Eye (tissue), 1 donor: Measurements from ENCODE around the gene RNF13.
"Not testable (repeated sequence)": the region's sequence is repeated elsewhere in the genome, so short reads cannot be mapped to it uniquely, and the experiment has no call there.

ENCODE experiments used
- DNase-seq: peaks from one replicate; pipeline ENCODE4 v3.0.0-alpha.2; 2015

RNF13 gene

DNA sequence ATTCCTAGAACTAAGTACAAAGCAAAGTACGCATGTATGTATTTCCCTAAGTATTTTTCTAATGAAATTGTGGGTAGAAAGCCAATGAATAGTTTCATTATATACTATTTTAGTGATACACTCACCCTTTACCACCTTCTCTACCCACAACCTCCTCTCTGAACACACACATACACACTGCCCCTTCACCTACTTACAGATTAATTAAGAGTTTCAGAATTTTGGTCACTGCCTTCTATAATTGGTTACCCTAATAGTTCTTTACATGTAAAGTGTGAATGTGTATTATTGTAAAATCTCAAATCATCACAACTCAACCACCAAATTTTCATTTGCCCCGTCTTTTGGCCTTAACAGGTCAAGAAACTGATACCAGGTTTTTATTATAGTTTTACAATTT, 150.5 kb downstream of the RNF13 start:
- DNase-seq = no peak

DNA sequence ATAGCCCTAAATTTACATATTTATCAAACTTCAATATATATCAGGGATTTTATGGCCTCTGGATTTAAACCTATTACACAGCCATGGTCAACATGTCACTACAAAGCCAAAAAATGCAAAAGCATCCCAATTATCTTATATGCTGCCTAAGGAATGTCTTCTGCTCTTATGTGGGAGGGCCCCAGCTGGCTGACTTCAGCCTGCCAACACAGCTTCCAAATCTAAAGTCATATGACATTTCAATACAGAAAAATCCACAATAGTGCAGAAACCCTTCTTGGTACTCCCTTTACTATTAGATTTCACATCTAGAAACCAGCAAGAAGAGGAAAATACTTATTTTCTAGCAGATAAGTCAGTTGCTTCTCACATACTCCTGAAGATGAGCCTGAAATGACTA, 151.3 kb downstream of the RNF13 start:
- DNase-seq = no peak

DNA sequence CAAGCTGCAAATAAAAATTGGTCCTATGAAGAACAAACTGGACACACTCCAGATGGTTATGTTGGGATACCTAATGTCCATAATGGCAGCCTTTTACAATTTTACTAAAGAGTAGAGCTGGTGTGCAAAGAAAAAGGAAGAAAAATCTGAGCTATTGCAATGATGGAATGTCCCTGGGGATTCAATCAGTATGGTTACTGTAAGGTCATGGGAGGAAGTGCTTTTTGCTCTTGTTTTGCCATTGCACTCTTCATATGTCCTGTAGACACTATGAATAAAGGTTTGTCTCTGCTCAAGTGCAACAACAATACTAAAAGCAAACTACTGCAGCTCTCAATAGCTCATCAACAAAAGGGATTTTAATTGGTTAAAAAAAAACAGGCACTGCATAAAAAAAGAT, 152.3 kb downstream of the RNF13 start:
- DNase-seq = no peak

DNA sequence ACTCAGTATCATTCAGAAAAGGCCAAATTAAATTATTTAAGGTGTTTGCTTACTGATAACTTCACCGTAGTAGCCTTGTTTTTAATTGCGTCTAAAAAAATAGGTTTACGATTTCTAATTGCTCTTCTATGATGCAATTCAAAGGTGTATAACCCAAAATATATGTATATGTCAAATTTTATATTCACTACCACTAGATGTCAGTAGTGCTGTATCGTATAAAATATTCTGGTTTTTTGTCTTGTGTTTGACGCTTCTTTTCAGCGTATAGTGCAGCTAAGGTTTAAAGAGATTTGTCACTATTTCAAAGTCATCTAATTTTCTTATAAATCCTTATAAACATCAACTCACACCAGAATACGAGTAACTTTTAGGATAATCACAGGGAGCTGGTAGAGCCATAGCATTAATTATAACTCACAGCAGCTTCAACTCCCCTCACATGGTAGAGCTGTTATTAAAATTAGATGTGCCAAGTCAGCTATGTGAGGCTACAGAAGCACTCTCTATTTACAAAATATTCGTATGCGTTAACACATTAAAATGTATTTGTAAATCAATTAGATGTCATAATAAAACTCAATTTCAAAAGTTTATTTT, 154.2 kb downstream of the RNF13 start:
- DNase-seq = peak; percentile 86

DNA sequence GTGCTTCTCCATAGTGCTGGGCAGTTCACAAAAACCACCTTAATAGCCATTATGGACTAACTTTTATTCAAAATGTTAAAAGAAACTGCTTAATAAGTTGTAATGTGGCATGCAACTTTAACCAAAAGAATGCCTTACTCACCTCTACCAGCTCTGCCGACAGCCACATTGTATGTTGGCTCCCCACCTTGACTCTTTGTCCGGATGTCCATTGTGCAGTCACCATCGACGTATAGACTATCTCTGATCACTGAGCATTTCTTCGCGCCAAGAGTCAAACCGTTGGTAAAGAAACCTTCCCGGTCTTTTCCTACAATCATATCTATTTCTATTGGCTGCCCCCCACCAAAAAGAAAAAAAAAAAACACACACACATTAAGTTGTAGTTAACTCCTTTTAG, 155.2 kb downstream of the RNF13 start:
- DNase-seq = peak; percentile 38

DNA sequence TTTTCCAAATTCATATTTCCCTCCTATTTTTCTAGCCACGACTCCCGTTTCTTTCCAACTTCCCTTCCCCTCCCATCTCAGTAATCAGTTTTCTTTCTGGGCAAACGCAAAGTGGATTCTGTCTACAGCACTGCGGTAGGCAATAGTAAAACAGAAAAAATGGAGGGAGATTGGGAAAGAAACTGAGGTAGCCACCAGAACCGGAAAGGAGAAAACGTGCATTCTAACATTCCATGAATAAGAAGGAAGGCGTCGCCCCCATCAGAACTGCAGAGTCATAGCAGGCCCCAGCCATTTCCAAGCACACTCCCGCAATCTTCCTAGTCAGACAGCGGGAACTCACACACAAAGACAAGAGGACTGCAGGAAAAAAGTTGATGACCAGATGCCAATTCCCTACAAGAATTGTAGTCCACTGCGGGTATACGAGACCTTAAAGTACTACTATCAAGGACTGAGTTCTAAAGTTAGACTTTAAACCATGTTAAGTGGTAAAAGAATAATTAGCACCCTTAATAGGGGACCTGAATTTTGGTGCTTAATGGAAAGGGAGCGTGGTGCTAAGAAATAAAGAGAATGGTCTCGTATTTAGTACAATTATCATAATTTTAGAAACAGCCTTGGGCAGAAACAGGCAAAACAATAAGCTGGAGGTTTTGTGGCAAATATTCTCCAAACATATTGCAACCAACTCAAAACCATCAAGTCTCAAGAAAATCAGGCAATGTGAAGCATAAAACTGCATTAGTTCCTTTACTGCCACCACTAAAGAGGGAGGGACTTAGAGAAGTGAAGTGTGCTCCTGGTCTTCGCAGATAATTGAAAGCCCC, 156.3 kb downstream of the RNF13 start:
- DNase-seq = peak; percentile 90

DNA sequence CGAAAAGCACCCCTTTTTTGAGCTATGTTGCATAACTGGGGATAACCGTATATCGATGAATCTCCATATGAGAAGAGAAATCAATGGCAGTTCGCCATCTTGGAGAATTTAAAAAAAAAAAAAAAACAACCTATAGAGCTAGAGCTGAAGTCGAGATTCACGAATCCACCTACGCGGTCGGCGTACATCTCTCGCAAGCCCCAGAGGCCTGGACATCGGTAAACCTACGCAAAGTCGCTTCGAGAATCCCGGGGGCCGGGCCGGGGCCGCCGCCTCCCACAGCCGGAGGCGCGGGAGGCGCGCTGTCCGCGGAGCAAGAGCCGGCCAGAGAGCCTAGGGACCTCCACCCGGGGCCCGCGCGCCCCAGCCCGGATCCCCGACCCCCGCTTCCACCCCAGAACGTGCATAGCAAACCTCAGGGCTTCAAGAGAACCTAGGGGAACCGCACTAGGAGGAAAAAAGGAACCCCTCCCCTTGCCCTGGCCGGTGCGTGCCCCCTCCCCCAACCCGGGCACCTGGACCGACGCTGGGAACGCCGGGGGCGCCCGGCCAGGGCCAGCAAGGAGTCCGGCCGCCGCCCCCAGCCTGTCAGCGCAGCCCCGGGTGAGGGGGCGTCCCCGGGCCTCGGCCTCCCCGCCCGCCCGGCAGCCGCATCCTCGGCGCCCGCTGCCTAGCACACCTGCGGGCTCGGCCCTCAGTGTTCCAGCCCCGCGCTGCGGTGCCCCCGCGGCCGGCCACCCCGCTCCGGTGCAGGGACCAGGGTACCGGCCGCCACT, 157.1 kb downstream of the RNF13 start:
- peak; percentile 98 for DNase-seq

DNA sequence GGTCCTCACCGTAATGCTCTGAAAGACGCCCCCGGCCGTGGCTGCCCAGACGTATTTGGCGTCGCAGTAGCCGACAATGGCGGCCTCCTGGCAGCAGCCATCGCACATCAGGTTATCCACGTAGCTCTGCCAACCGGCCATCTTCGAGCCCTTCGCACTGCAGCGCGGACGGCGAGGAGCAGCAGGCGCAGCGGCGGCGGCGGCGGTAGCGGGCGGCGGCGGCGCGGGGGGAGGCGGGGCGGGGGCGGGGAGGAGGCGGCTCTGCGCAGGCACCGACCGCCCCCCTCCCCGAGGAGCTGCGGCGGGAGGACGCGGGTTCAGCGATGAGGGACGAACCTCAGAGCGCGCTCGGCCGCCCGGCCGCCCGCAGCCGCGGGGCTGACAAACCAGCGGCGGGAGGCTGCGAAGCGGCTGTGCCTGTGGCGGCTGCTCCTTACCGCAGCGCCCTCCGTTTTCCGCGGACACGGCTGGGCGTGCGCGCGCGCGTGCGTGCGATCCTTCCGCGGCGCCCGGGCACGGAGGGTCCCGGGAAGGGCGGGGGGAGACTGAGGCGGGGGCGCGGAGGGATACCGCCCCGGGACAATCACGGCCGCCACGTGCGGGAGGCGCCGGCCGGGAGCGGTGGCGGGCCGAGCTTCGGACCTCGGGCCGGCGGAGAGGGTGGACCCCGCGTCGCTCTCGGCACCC, 157.8 kb downstream of the RNF13 start, which contains the start of gene PFN2:
Gene PFN2, minus strand, starts transcription at position 180 of the 687 bp plus-strand sequence. Its CDS starts 39 bp downstream, at position 141.
- peak; percentile 97 for DNase-seq

DNA sequence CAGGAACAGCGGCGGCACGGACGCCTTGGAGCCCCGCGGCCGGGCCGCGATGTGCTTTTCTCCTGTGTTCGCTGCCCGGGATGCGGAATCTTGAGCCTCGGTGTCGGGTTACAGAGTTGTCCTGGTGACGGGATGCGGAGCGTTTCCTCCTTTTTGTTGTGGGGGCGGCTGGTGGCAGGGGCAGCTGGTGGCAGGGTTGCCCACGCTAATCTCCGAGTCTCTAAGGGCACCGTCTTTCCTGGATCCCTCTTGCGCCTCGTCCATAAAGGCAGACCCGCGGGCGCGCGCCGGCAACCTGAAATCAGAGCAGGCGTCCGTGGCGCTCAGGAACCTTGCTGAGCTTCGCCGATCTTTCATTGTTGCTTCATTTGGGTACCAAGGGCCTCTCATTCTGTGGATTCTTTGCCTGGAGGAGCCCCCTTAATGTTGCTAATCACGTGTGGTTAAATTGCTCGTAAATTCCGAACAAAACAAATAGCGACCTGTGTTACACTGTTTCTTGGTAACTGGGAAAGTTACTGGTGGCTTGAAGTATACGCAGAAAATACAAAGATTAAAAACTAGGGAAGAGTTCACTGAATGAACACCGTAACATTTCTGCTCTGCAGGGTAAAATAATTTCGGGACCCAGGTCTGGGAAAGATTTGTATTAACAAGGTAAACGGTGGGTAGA, 158.5 kb downstream of the RNF13 start:
- peak; percentile 96 for DNase-seq

DNA sequence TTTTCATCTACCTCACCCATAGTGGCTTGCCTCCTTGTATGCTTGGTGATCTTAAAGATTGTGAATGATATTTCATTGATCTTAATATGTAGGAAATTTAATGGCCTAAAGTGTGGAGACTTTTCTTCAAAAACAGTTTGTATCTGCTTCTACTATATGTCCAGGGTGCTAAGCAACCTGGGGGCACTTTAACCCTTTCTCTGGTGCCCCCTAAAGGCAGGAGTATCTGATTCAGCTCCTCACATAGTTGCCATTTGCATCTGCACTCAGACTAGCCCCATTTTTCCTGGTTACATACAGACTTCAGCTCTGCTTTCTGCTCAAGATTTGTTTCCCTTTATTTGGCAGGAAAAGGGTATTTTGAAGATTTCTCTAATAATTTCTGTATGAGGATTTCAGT, 162.9 kb downstream of the RNF13 start:
- no peak for DNase-seq

DNA sequence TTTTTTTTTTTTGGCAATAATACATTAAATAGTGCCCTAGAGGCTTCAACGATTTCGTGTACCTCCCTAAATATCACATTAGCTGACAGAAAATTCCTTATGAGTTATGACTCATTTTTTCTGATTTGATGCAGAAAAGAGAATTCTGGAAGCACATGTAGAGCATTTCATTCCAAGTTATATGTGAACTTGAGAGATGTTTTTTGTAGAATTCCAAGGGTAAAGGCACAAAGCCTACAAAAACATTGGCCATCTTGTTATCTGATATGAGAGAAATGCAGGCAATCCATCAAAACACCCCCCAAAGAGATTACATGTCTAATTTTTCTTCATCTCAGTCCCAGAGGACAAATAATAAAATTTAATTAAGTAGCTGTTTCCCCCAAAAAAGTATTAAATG, 164.4 kb downstream of the RNF13 start:
- no peak for DNase-seq

DNA sequence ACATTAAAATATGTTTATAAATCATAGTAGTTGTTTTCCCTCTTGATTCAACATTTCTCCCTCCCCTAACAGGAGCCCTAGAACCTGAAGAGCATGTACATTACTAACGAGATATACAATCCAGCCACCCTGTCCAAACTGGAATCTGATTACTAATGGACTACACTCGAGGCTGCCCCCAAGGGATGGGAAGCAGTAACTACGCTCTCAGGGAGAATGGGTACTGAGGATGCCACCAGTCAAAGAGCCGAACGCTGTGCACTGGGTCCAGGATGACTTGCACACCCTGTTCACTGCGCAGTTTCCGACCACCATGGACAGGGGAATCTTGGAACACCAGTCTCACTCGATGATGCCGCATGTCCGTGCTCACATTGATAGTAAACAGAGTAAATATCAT, 169.0 kb downstream of the RNF13 start:
- DNase-seq = not testable (repeated sequence)

DNA sequence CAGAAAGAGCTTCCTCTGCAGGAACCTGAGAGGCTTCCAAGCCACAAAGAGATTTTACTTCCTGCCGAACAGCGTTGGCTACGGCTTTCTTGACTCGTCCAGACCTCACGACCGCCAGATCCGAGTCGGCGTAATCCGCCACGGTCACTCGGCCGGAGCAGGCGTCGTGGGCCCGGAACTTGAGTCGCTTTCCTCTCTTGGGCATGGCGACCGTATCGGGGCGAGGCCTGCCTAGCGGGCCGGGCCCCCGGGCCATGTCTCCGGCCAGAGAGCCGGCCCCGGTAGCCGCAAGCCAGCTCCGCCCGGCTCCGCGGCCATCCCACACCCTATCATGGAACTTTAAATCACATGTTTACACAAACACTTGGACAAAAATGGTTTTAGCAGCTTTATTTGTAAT, 170.0 kb downstream of the RNF13 start:
- not testable (repeated sequence) for DNase-seq

DNA sequence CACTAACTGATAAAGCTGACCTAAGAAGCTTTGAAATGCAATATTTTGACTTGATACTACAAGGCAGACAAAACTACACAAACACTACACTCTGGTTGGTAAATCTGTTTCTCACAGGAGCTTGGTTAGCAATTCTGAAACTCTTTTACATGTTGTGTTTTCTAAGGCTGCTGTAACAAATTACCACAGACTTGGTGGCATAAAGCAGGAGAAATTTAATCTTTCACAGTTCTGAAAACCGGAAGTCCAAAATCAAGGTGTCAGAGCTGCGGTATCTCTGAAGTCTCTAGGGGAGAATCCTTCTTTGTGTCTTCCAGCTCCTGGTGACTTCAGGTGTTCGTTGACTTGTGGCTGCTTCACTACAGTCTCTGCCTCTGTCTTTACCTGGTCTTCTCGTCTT, 170.6 kb downstream of the RNF13 start:
- DNase-seq = no peak

DNA sequence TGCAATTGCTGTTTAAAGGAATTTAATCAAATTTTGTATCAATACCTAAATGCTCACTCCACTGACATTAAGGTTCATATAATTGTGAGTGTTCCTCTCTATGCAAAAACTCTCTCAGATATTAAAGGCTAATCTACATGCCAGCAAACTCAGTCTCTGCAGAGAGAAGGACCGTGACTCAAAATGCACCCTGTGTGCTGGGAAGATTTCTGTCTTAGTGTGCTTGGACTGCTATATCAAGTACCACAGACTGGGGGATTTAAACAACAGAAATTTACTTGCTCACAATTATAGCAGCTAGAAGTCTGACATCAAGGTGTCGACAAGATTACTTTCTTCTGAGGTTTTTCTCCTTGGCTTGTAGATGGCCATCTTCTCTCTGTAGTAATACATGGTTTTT, 176.3 kb downstream of the RNF13 start:
- DNase-seq = no peak

DNA sequence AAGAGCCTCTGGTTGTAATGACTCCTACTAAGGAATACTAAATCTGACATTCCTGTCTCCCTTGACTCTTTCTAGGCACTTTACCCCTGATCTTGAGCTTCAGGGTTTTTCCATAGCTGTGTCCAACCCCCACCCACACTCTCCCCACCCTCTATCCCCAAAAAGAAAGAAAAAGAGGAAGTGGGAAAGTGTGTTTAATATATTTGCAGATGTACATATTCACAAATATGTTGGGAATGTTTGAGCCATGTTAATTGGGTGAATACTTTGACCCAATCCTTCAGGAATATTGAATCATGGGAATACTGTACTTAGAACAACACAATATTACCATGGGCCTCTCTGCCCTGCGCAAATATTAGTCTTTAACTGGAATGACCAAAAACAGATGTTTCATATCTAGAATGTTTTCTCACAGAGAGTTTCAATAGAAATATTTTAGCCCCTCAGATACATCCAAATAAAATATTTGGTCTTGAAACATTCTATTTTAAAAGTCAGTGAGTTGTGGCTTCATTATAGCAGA, 177.5 kb downstream of the RNF13 start:
- peak; percentile 26 for DNase-seq

DNA sequence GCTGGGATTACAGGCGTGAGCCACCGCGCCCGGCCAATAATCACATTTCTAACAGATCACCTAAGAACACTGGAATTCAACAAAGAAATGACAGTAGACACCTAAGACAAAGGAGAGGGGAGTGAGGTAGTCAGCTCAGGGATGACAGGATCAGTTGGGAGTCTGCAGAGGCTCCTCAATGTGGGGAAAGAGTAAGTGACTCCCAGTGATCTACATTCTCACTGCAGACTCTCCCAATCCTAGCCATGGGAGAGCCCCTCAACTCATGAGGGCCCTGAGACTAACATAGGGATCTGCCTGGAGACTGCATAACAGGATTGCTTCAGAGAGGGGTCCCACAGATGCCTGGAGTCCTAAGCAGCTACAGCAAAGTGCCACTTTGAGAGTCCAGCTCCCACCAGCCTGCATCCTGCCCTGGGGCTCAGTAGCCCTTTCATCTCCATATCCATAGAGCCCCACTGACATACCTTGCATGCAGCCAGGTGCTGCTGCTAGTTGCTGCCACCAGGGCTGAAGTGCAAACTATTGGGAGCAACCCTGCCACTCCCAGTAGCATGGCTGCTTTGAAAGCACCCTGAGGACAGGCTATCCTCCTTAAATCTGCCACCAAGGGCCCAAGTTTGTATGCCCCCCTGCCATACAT, 179.5 kb downstream of the RNF13 start:
- DNase-seq = no peak

DNA sequence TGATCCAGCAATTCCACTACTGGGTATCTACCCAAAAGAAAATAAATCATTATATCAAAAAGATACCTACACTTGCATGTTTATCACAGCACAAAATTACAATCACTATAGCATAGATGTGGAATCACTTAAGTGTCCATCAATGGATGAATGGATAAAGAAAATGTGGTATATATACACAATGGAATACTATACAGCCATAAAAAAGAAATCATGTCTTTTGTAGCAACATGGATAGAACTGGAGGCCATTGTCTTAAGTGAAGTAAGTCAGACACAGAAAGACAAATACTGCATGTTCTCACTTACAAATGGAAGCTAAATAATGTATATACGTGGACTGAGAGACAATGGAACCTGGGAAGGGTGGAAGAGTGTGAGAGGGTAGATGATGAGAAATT, 185.9 kb downstream of the RNF13 start:
- DNase-seq = no peak

DNA sequence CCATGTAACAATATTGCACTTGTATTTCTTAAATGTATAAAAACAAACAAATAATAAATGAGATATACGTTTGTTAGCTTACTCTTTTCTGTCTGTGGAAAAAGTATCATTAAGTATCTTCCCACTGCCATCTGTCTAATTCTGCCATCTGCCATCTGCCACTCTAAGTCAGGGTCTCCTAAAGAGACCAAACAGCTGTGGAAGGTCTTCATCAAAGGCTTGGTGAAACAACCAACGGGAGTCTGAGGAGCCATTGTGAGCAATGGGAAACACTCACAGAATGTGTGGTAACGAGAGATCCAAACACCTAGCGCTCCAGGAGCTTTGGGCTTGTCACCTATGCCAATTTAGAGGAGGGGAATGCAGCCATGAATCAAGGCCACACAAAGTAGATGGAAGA, 186.4 kb downstream of the RNF13 start:
- no peak for DNase-seq

DNA sequence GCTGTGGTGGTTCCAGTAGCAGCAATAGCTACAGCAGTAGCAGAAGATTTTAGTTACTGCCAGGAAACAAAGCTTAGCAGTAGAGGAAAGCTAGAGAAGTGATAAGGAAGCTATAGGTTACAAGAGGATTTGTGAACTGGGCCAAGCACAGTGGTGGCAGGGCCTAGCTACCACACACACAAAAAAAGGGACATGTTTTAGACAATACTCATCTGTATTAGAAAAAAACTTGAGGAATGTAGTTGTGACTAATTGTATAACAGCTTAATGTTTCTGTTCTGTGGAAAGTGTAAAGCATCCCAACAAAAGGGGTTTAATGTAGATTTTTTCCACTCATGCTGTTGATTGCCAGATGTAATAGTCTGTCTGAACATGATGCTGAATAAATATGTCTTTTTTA, 187.6 kb downstream of the RNF13 start:
- no peak for DNase-seq

DNA sequence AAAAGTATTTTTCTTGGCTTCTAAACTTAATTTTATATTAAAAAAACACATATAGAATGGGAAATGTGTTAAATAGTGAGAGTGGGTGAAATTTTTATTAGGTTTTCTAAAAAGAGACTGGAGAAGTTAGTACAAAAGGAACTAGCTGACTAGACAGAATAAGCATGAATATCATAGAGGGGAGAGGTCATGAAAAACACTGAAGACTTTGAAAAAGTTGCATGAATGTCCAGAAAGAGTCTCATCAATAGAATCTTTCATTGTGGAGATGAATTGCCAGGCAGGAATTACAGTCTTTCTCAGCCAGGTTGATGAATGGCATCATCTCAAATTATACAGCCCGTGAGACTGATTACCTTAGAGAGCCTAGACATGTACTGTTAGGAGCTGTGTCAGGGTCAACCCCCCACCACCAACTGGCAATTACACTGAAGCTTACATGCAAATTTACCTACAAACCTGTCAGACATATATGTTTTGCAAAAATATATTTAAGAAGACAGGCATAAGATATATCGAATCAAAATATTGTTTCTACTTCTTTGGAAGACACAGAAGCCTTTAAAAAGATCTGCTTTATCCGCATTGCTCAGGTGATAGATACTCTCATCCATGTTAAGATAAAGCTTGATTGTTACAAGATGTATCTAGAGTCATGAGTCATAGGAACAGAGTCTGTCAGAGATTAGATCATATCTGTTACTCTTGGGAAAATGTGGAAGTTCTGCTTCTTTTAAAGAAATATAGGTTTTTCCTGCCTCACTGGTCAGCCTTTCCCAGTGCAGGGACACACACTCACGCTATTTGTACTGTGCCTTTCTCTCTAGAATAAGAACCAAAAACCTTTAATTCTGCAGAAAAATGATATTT, 192.5 kb downstream of the RNF13 start:
- DNase-seq = no peak
